HL-60 (cell line): Measurements from ENCODE around the gene NUDT2.

Experiments
- DNase-seq, 2 experiments: peaks; one replicate each; pipeline ENCODE4 v3.0.0-alpha.2; 2010 to 2020; ENCODE audit warnings: low read depth in 1 of 2, low spot score in 1 of 2
- H3K27ac ChIP-seq: fragments of 250-450 bp; sonication (Bioruptor Pico); replicated peaks from 2 replicates; pipeline ENCODE4 v1.5.1; 2020; ENCODE audit warnings: mild to moderate bottlenecking, moderate library complexity
- H3K27me3 ChIP-seq: fragments of 250-450 bp; sonication (Bioruptor Pico); 2 replicates; pipeline ENCODE4 v1.5.1; 2021; ENCODE audit warnings: mild to moderate bottlenecking, moderate library complexity; ENCODE audit not compliant: insufficient read depth, poor library complexity, severe bottlenecking
- H3K4me3 ChIP-seq: replicated peaks from 2 replicates; pipeline ENCODE4 v1.5.1; 2011; ENCODE audit warnings: mild to moderate bottlenecking, control low read depth, low read length; ENCODE audit not compliant: insufficient read depth
- GABPA ChIP-seq: IDR thresholded peaks from 2 replicates; pipeline ENCODE4 v1.6.1; 2012; ENCODE audit warnings: low read depth
- POLR2AphosphoS5 ChIP-seq: IDR thresholded peaks from 2 replicates; pipeline ENCODE4 v1.6.1; 2012; ENCODE audit warnings: low read depth
- SPI1 ChIP-seq: IDR thresholded peaks from 2 replicates; pipeline ENCODE4 v1.6.1; 2012; ENCODE audit warnings: low read depth, mild to moderate bottlenecking, borderline replicate concordance
- TF ChIP-seq, protein P1 (sequence below): IDR thresholded peaks from 2 replicates; pipeline ENCODE4 v1.6.1; 2012; ENCODE audit warnings: low read depth; ENCODE audit not compliant: insufficient replicate concordance
- TF ChIP-seq, protein P2 (sequence below): IDR thresholded peaks from one replicate; pipeline ENCODE4 v1.5.1; 2011; ENCODE audit warnings: low read length, control low read depth, inconsistent platforms; ENCODE audit not compliant: insufficient read depth

Gene NUDT2

GRCh38 chr9:34385561-34386230, 56.3 kb downstream of the NUDT2 start:
- Histone ChIP-seq H3K27me3 (peaks cover 11% of the 10 kb centered on the region), H3K27ac (no peak overlapping the region), H3K4me3 (no peak overlapping the region)
- TF ChIP-seq POLR2AphosphoS5, result no peak
- DNase-seq, result no peak

DNA sequence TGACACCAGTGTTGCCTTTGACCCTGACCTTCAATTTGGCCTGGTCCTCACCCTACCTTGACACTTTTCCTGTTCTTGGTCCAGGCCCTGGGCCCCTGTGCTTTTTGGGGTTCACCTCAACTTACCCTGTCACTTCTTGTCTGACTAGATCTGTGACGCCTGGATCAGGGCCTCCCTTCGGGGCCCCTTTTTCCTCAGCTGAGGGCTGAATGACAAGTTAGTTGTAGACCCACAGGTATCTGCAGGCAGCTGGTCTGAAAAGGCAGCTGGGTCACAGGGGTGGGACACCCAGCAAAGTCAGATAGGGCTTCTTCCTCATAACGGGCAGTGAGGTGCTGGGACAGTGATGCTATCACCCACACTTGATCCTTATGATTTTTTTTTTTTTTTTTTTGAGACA, 57.3 kb downstream of the NUDT2 start:
- DNase-seq, result no peak
- H3K27me3 ChIP-seq, result peaks cover 8% of the 10 kb centered on the region

DNA sequence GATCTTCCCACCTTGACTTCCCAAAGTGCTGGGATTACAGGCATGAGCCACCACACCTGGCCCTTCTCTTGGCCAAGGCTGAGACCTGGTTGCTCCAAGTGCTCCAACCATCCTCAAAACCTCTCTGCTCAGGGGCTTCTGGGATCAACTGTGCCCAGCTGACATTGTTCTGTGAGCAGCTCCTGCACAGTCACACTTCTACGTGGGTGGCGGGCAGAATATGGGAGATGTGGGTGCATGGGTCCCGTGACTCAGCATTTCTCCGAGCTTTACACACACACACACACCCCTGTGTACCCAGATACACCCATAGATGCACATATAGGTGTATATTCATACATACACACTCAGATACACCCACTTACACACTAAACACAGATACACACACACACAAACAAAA, 57.9 kb downstream of the NUDT2 start:
- H3K4me3 ChIP-seq, result no peak overlapping the region
- TF ChIP-seq, protein P1, sequence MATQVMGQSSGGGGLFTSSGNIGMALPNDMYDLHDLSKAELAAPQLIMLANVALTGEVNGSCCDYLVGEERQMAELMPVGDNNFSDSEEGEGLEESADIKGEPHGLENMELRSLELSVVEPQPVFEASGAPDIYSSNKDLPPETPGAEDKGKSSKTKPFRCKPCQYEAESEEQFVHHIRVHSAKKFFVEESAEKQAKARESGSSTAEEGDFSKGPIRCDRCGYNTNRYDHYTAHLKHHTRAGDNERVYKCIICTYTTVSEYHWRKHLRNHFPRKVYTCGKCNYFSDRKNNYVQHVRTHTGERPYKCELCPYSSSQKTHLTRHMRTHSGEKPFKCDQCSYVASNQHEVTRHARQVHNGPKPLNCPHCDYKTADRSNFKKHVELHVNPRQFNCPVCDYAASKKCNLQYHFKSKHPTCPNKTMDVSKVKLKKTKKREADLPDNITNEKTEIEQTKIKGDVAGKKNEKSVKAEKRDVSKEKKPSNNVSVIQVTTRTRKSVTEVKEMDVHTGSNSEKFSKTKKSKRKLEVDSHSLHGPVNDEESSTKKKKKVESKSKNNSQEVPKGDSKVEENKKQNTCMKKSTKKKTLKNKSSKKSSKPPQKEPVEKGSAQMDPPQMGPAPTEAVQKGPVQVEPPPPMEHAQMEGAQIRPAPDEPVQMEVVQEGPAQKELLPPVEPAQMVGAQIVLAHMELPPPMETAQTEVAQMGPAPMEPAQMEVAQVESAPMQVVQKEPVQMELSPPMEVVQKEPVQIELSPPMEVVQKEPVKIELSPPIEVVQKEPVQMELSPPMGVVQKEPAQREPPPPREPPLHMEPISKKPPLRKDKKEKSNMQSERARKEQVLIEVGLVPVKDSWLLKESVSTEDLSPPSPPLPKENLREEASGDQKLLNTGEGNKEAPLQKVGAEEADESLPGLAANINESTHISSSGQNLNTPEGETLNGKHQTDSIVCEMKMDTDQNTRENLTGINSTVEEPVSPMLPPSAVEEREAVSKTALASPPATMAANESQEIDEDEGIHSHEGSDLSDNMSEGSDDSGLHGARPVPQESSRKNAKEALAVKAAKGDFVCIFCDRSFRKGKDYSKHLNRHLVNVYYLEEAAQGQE, result no peak
- TF ChIP-seq GABPA, result no peak
- no peak for TF ChIP-seq SPI1
- TF ChIP-seq POLR2AphosphoS5, result no peak
- TF ChIP-seq, protein P2, sequence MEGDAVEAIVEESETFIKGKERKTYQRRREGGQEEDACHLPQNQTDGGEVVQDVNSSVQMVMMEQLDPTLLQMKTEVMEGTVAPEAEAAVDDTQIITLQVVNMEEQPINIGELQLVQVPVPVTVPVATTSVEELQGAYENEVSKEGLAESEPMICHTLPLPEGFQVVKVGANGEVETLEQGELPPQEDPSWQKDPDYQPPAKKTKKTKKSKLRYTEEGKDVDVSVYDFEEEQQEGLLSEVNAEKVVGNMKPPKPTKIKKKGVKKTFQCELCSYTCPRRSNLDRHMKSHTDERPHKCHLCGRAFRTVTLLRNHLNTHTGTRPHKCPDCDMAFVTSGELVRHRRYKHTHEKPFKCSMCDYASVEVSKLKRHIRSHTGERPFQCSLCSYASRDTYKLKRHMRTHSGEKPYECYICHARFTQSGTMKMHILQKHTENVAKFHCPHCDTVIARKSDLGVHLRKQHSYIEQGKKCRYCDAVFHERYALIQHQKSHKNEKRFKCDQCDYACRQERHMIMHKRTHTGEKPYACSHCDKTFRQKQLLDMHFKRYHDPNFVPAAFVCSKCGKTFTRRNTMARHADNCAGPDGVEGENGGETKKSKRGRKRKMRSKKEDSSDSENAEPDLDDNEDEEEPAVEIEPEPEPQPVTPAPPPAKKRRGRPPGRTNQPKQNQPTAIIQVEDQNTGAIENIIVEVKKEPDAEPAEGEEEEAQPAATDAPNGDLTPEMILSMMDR, result no peak
- no peak overlapping the region for H3K27ac ChIP-seq
- H3K27me3 ChIP-seq, result peaks cover 8% of the 10 kb centered on the region
- DNase-seq, result no peak

More for the DNA sequence above, 57.3 kb downstream of the NUDT2 start:
- H3K27ac ChIP-seq, result no peak overlapping the region
- H3K4me3 ChIP-seq, result no peak overlapping the region
- TF ChIP-seq, protein P2, result no peak
- no peak for TF ChIP-seq SPI1
- TF ChIP-seq, protein P1, result no peak
- no peak for TF ChIP-seq POLR2AphosphoS5
- no peak for TF ChIP-seq GABPA

GRCh38 chr9:34392511-34392910, 63.1 kb downstream of the NUDT2 start:
- Histone ChIP-seq H3K4me3 (no peak overlapping the region), H3K27ac (no peak overlapping the region), H3K27me3 (peaks cover 8% of the 10 kb centered on the region)
- TF ChIP-seq, protein P1, result no peak
- DNase-seq, result no peak
